HepG2 (cell line): ENCODE data around the gene THSD4. TPM values are rescaled to one million over a fixed set of nuclear protein-coding genes. Genes with fewer than 3 reads are reported as not detected.

ENCODE experiments used
- ATAC-seq: fragments of 200-7000 bp; cut with Tn5 transposase; 3 replicates; pipeline ENCODE4 v1.9.1; 2020; ENCODE audit warnings: mild to moderate bottlenecking, moderate library complexity
- BruUV-seq: library from RNA; stranded (reverse); fragments of 400-500 nt; replicated peaks from 2 replicates; lab custom pipeline; 2021; lab: Mats Ljungman, UMichigan
- CTCF ChIA-PET: fragments of 300-600 bp; formaldehyde crosslinking; extraction: SDS; loops from one replicate; lab custom pipeline; 2021; ENCODE audit warnings: low total read pairs, inconsistent platforms, low intra/inter-chr PET ratio; lab: Yijun Ruan, JAX
- POLR2A ChIA-PET: fragments of 350-600 bp; sonication (Branson Sonifier 250); formaldehyde crosslinking; loops from one replicate; lab custom pipeline; 2020; ENCODE audit warnings: antibody characterized with exemption, inconsistent platforms; lab: Yijun Ruan, JAX
- DNase-seq: peaks from one replicate; pipeline ENCODE4 v3.0.0-alpha.2; 2015; ENCODE audit warnings: low spot score
- FAIRE-seq: peaks from 3 replicates; lab custom pipeline; 2011; peaks lifted over from hg19 to GRCh38; lab: Jason Lieb, UNC
- H2AFZ ChIP-seq: one replicate; pipeline ENCODE4 v1.6.1; 2011; ENCODE audit warnings: low read length, inconsistent platforms
- H3K27ac ChIP-seq: fragments of 300-600 bp; 3 replicates; pipeline ENCODE4 v1.8.0; 2011; ENCODE audit warnings: mixed run types, mild to moderate bottlenecking, mixed read lengths, low read length, inconsistent platforms; ENCODE audit not compliant: insufficient read depth; ENCODE audit errors: extremely low read length
- H3K27me3 ChIP-seq, 2 experiments: fragments of 200-600 bp in 1 of 2; 2 replicates in 1 of 2; 3 replicates in 1 of 2; pipeline versions ENCODE4 v1.6.0 to v1.8.0; 2011; ENCODE audit warnings: low read length in 2 of 2, mild to moderate bottlenecking in 2 of 2, moderate library complexity in 2 of 2, inconsistent platforms in 1 of 2; ENCODE audit not compliant: insufficient read depth in 2 of 2, control insufficient read depth in 1 of 2
- H3K36me3 ChIP-seq, 2 experiments: fragments of 200-600 bp in 1 of 2; replicated peaks in 1 of 2; 2 replicates in 1 of 2; 3 replicates in 1 of 2; pipeline versions ENCODE4 v1.5.1 to v1.8.0; 2011; ENCODE audit warnings: low read length in 2 of 2, inconsistent platforms in 1 of 2; ENCODE audit not compliant: insufficient read depth in 2 of 2, control insufficient read depth in 1 of 2
- H3K4me1 ChIP-seq: 2 replicates; pipeline ENCODE4 v1.5.1; 2012; ENCODE audit warnings: low read length, inconsistent platforms; ENCODE audit not compliant: insufficient read depth
- H3K4me2 ChIP-seq: 2 replicates; pipeline ENCODE4 v1.6.0; 2011; ENCODE audit warnings: low read depth, low read length, inconsistent platforms
- H3K4me3 ChIP-seq, 3 experiments: fragments of 200-600 bp in 1 of 3; sonication (generic), shearing (Covaris generic) in 1 of 3; replicated peaks in 1 of 3; 2 replicates each; pipeline ENCODE4 v1.5.1; 2011 to 2016; ENCODE audit warnings: low read length in 3 of 3, inconsistent platforms in 2 of 3, low read depth in 2 of 3, mild to moderate bottlenecking in 2 of 3, control low read depth in 1 of 3, mixed read lengths in 1 of 3; ENCODE audit not compliant: insufficient read depth in 1 of 3
- H3K79me2 ChIP-seq: one replicate; pipeline ENCODE4 v1.6.1; 2011; ENCODE audit warnings: low read length, inconsistent platforms; ENCODE audit not compliant: insufficient read depth
- H3K9ac ChIP-seq: 2 replicates; pipeline ENCODE4 v1.6.0; 2011; ENCODE audit warnings: mild to moderate bottlenecking, low read depth, low read length, inconsistent platforms; ENCODE audit not compliant: insufficient read depth
- H3K9me3 ChIP-seq: 2 replicates; pipeline ENCODE4 v1.5.1; 2012; ENCODE audit warnings: mild to moderate bottlenecking, low read length
- H4K20me1 ChIP-seq: 2 replicates; pipeline ENCODE4 v1.6.0; 2011; ENCODE audit warnings: inconsistent platforms, mild to moderate bottlenecking, low read length, moderate library complexity; ENCODE audit not compliant: insufficient read depth
- ATF7 ChIP-seq, 2 experiments: fragments of 450-650 bp in 1 of 2; sonication (generic) in 1 of 2; formaldehyde crosslinking in 1 of 2; IDR thresholded peaks; 2 replicates each; pipeline versions ENCODE4 v1.4.0 to v1.6.1; 2016 to 2020; ENCODE audit warnings: antibody characterized with exemption in 1 of 2, mild to moderate bottlenecking in 1 of 2, missing genetic modification reagents in 1 of 2
- CCAR2 ChIP-seq: fragments of 200-400 bp; formaldehyde crosslinking; optimal IDR thresholded peaks from 2 replicates; pipeline ENCODE3; 2018; ENCODE audit warnings: low read depth, mild to moderate bottlenecking, low read length, moderate library complexity
- JUNB ChIP-seq: sonication (generic); formaldehyde crosslinking; IDR thresholded peaks from 2 replicates; pipeline ENCODE4 v1.8.0; 2022; ENCODE audit warnings: missing genetic modification reagents, mild to moderate bottlenecking, borderline replicate concordance
- SMAD9 ChIP-seq: sonication (generic); formaldehyde crosslinking; IDR thresholded peaks from 2 replicates; pipeline ENCODE4 v1.5.1; 2020; ENCODE audit warnings: mild to moderate bottlenecking, missing genetic modification reagents
- ZNF263 ChIP-seq: sonication (generic); formaldehyde crosslinking; IDR thresholded peaks from 2 replicates; pipeline ENCODE4 v1.4.0; 2020; ENCODE audit warnings: missing genetic modification reagents
- ZNF501 ChIP-seq: sonication (generic); formaldehyde crosslinking; IDR thresholded peaks from 2 replicates; pipeline ENCODE4 v1.5.1; 2020; ENCODE audit warnings: mild to moderate bottlenecking, moderate library complexity, missing genetic modification reagents
- ZNF546 ChIP-seq: sonication (generic); formaldehyde crosslinking; conservative IDR thresholded peaks from 2 replicates; pipeline ENCODE4 v1.8.1; 2023; ENCODE audit warnings: mild to moderate bottlenecking, missing genetic modification reagents
- ZNF816 ChIP-seq: sonication (generic); formaldehyde crosslinking; IDR thresholded peaks from 2 replicates; pipeline ENCODE4 v1.8.0; 2022; ENCODE audit warnings: missing genetic modification reagents, mild to moderate bottlenecking, borderline replicate concordance
- WGBS: methylation state at CpG from one replicate; pipeline ENCODE4 v1.1.6; 2017; ENCODE audit warnings: low lambda C conversion rate; 5-methylcytosine and 5-hydroxymethylcytosine counted together
- in situ Hi-C: cut with HindIII; loops from 2 replicates; pipeline ENCODE4 v1.10.0; 2017; ENCODE audit warnings: low pct_unique_long_range_greater_than_20kb; ENCODE audit not compliant: extremely low pct_ligation_motif_present
- intact Hi-C: fragments of 100-400 bp; cut with micrococcal nuclease; formaldehyde crosslinking; loops from one replicate; pipeline ENCODE4 v1.10.0; 2022; ENCODE audit not compliant: unreplicated experiment
- polyA plus RNA-seq, 8 experiments: library from polyadenylated mRNA; depleted of rRNA in 3 of 8; stranded (reverse) in 7 of 8; unstranded in 1 of 8; fragments of >200 nt; fragmentation: Illumina TruSeq in 4 of 8; extraction: Trizol in 4 of 8; gene quantifications; 2 replicates each; pipeline versions ENCODE4 v1.2.1 to v1.2.3, GENCODE V29; 2011 to 2016; ENCODE audit warnings: low read depth in 4 of 8, missing spikeins in 1 of 8, mixed read lengths in 1 of 8; ENCODE audit not compliant: insufficient read depth in 1 of 8
- total RNA-seq, 5 experiments: library from RNA; depleted of rRNA; stranded (reverse); fragments of >200 nt; fragmentation: Illumina TruSeq; extraction: Trizol; gene quantifications; 2 replicates each; pipeline ENCODE4 v1.2.3, GENCODE V29; 2016; ENCODE audit warnings: low read depth in 1 of 5
- TF ChIP-seq, protein P1 (sequence below): sonication (generic); formaldehyde crosslinking; IDR thresholded peaks from 2 replicates; pipeline ENCODE4 v1.4.0; 2020; ENCODE audit warnings: missing genetic modification reagents, low read depth, mild to moderate bottlenecking, borderline replicate concordance
- TF ChIP-seq, protein P2 (sequence below): sonication (generic); formaldehyde crosslinking; IDR thresholded peaks from 2 replicates; pipeline ENCODE4 v1.5.1; 2020; ENCODE audit warnings: mild to moderate bottlenecking, moderate library complexity, missing genetic modification reagents
- TF ChIP-seq, protein P3 (sequence below): IDR thresholded peaks from 2 replicates; pipeline ENCODE4 v1.6.1; 2016
- TF ChIP-seq, protein P4 (sequence below): sonication (generic); formaldehyde crosslinking; conservative IDR thresholded peaks from 2 replicates; pipeline ENCODE4 v1.4.0; 2020; ENCODE audit warnings: missing genetic modification reagents

Gene THSD4
- total and polyA plus RNA-seq, 2 of the 13 experiments (the other 11 are each of a cell fraction or from before 2014, with no cell fraction given) = 0.07 to 0.21 TPM

DNA sequence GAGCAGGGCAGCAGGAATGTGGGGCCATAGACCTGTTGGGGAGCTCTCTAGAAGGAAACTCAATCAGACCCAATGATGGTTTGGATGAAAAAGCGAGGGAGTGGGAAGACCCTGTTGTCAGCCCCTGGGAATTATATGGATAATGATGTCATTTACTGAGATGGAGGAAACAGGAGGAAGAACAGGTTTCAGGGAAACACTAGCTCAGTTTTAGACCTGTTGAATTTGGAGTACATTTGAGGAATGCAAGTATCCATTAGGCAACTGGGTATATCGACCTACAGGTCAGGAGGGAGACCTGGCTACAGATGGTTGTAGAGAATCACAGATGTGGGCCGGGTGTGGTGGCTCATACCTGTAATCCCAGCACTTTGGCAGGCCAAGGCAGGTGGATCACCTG is 428.1 kb downstream of the THSD4 start:
- CTCF ChIA-PET = no interaction called here
- POLR2A ChIA-PET = no interaction called here
- no peaks in the 10 kb centered on the region for H4K20me1 ChIP-seq
- no TSS peak for BruUV-seq
- no peak overlapping the region for H3K4me3 ChIP-seq
- H3K27me3 ChIP-seq = peaks cover 0 to 3% of the 10 kb centered on the region in 2 experiments; a peak in 1 of 5 replicates
- ATAC-seq = no peak
- no peak overlapping the region for H3K27ac ChIP-seq
- DNase-seq = no peak
- H3K9ac ChIP-seq = no peak overlapping the region
- no peaks in the 10 kb centered on the region for H3K4me1 ChIP-seq
- H3K36me3 ChIP-seq = no peaks in the 10 kb centered on the region
- H3K79me2 ChIP-seq = no peaks in the 10 kb centered on the region
- FAIRE-seq = no peak
- no peaks in the 10 kb centered on the region for H3K9me3 ChIP-seq
- no peak overlapping the region for H3K4me2 ChIP-seq
- in situ Hi-C loops (no loop called here), intact Hi-C loops (no loop called here)
- 5% methylated on average over 3 of the region's 3 CpGs for WGBS
- no peak overlapping the region for H2AFZ ChIP-seq
- TF ChIP-seq ZNF546 (CRISPR knock-in tag) (no peak), ATF7 (IDR thresholded peaks at IDR 0.05) (peak; percentile 22; the same call in 1 of the 2 replicates), ATF7 (CRISPR knock-in tag; IDR thresholded peaks at IDR 0.05) (no peak), SMAD9 (no peak), ZNF501 (CRISPR knock-in tag) (no peak), ZNF263 (no peak)
- TF ChIP-seq, protein P1, sequence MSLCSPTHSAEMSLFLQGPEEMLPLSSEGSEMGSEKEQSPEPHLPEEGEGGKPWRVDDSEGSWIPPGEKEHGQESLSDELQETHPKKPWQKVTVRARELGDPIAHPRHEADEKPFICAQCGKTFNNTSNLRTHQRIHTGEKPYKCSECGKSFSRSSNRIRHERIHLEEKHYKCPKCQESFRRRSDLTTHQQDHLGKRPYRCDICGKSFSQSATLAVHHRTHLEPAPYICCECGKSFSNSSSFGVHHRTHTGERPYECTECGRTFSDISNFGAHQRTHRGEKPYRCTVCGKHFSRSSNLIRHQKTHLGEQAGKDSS (CRISPR knock-in tag) = no peak

DNA sequence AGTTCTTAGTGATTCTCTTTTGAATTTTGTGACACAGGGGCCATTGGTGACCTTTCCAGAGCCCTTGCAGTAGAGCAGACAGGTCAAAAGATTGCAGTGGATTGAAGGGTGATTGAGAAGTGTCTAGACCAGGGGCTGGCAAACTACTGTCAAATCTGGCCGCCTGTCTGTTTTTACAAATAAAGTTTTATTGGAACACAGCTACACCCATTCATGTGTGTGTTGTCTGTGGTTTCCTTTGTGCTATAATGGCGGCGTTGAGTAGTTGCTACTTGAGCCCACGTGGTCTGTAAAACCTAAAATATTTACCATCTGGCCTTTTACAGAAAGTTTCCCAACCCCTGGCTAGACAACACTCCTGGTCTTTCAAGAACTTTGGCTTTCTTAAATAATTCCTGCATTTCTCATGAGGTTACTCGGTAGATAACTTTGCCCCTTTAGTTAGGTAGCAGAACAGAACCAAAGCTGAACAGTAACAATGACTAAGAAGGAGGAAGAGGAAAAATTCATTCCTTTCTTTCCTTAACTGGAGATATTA is 430.0 kb downstream of the THSD4 start:
- ATAC-seq (no peak), FAIRE-seq (no peak), DNase-seq (no peak)
- H3K27me3 ChIP-seq = peaks cover 1 to 2% of the 10 kb centered on the region in 2 experiments; a peak in 1 of 5 replicates
- no peak overlapping the region for H3K4me3 ChIP-seq
- in situ Hi-C loops = no loop called here
- intact Hi-C loops = no loop called here
- no peaks in the 10 kb centered on the region for H3K9me3 ChIP-seq
- no peaks in the 10 kb centered on the region for H3K36me3 ChIP-seq
- no peak overlapping the region for H2AFZ ChIP-seq
- H3K9ac ChIP-seq = no peak overlapping the region
- no peaks in the 10 kb centered on the region for H4K20me1 ChIP-seq
- POLR2A ChIA-PET = no interaction called here
- H3K79me2 ChIP-seq = no peaks in the 10 kb centered on the region
- WGBS = 6% methylated on average over 4 of the region's 5 CpGs
- no TSS peak for BruUV-seq
- no peak overlapping the region for H3K4me2 ChIP-seq
- H3K27ac ChIP-seq = no peak overlapping the region
- CTCF ChIA-PET = no interaction called here
- H3K4me1 ChIP-seq = no peaks in the 10 kb centered on the region
- TF ChIP-seq, protein P2, sequence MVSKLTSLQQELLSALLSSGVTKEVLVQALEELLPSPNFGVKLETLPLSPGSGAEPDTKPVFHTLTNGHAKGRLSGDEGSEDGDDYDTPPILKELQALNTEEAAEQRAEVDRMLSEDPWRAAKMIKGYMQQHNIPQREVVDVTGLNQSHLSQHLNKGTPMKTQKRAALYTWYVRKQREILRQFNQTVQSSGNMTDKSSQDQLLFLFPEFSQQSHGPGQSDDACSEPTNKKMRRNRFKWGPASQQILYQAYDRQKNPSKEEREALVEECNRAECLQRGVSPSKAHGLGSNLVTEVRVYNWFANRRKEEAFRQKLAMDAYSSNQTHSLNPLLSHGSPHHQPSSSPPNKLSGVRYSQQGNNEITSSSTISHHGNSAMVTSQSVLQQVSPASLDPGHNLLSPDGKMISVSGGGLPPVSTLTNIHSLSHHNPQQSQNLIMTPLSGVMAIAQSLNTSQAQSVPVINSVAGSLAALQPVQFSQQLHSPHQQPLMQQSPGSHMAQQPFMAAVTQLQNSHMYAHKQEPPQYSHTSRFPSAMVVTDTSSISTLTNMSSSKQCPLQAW (CRISPR knock-in tag) = no peak
- TF ChIP-seq ZNF816 (CRISPR knock-in tag) (no peak), CCAR2 (no peak), JUNB (no peak)
- TF ChIP-seq, protein P3, sequence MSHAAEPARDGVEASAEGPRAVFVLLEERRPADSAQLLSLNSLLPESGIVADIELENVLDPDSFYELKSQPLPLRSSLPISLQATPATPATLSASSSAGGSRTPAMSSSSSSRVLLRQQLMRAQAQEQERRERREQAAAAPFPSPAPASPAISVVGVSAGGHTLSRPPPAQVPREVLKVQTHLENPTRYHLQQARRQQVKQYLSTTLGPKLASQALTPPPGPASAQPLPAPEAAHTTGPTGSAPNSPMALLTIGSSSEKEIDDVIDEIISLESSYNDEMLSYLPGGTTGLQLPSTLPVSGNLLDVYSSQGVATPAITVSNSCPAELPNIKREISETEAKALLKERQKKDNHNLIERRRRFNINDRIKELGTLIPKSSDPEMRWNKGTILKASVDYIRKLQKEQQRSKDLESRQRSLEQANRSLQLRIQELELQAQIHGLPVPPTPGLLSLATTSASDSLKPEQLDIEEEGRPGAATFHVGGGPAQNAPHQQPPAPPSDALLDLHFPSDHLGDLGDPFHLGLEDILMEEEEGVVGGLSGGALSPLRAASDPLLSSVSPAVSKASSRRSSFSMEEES (CRISPR knock-in tag) = no peak
- TF ChIP-seq, protein P4, sequence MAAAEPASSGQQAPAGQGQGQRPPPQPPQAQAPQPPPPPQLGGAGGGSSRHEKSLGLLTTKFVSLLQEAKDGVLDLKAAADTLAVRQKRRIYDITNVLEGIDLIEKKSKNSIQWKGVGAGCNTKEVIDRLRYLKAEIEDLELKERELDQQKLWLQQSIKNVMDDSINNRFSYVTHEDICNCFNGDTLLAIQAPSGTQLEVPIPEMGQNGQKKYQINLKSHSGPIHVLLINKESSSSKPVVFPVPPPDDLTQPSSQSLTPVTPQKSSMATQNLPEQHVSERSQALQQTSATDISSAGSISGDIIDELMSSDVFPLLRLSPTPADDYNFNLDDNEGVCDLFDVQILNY (CRISPR knock-in tag) = no peak
